HK-2 (cell line): ENCODE data around the gene FHL2.

Experiments used
- DNase-seq: peaks from one replicate; pipeline ENCODE4 v3.0.0-alpha.2; 2018; ENCODE audit not compliant: unreplicated experiment

The FHL2 gene

DNA sequence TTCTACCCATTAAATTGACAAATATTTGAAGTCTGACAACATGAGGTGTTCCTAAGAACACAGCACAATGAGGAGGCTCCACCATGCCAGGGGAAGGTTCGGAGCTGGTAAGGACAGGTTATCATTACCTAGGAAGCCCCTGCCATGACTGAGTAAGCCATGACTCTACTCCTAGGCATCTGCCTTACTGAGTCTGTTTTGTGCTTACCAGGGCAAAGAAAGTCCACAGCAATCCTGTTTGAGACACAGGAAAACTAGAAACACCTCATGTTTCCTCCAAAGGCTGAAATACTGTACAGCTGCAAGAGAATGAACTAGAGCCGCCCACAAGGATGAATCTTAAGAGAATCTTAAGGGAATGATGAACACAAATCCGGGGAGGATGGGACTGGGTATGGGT, 80.9 kb downstream of the FHL2 start:
- no peak for DNase-seq

- DNase-seq = no peak
Observed at GRCh38 chr2:105315314-105315713, 83.5 kb downstream of the FHL2 start.

GRCh38 chr2:105313877-105314276, 85.0 kb downstream of the FHL2 start:
- DNase-seq = no peak
